Renal cortical epithelial cell (primary cell): ENCODE results near the gene SDK1. TPM values are rescaled to one million over a fixed set of nuclear protein-coding genes. Genes with fewer than 3 reads are reported as not detected.
"Not testable (repeated sequence)": the region's sequence is repeated elsewhere in the genome, so short reads cannot be mapped to it uniquely, and the experiment has no call there.

Experiments
- DNase-seq: peaks from one replicate; pipeline ENCODE4 v3.0.0-alpha.2; 2011; ENCODE audit warnings: low read depth
- total RNA-seq: library from RNA; depleted of rRNA; stranded (reverse); fragments of >200 nt; gene quantifications from 2 replicates; pipeline ENCODE4 v1.2.3, GENCODE V29; 2014

SDK1 gene
- total RNA-seq, 1 donor from 2014 or later, result 30.9 TPM

GRCh38 chr7:3655635-3656034 is 354.6 kb downstream of the SDK1 start:
- DNase-seq, result no peak

GRCh38 chr7:3657206-3657605 is 356.2 kb downstream of the SDK1 start:
- no peak for DNase-seq

- no peak for DNase-seq
These were observed 367.7 kb downstream of the SDK1 start for GRCh38 chr7:3668743-3669142.

- DNase-seq, result no peak
These were observed 369.8 kb downstream of the SDK1 start for GRCh38 chr7:3670898-3671297.

GRCh38 chr7:3673524-3673923 is 372.5 kb downstream of the SDK1 start:
- DNase-seq, result no peak

- DNase-seq, result no peak
These were observed 377.3 kb downstream of the SDK1 start for GRCh38 chr7:3678314-3678810.

- DNase-seq, result no peak
These were observed 381.1 kb downstream of the SDK1 start for GRCh38 chr7:3682028-3682710.

GRCh38 chr7:3683546-3684539 is 382.8 kb downstream of the SDK1 start:
- DNase-seq, result no peak

- peak; percentile 51 for DNase-seq
These were observed 387.0 kb downstream of the SDK1 start for GRCh38 chr7:3688071-3688470.

- DNase-seq, result no peak
These were observed 387.8 kb downstream of the SDK1 start for GRCh38 chr7:3688842-3689241.

- no peak for DNase-seq
These were observed 390.6 kb downstream of the SDK1 start for GRCh38 chr7:3691478-3692158.

GRCh38 chr7:3695602-3696001 is 394.6 kb downstream of the SDK1 start:
- no peak for DNase-seq

- DNase-seq, result no peak
These were observed 395.1 kb downstream of the SDK1 start for GRCh38 chr7:3696113-3696512.

- no peak for DNase-seq
These were observed 396.4 kb downstream of the SDK1 start for GRCh38 chr7:3697472-3697871.

GRCh38 chr7:3705258-3705657 is 404.2 kb downstream of the SDK1 start:
- DNase-seq, result no peak

- not testable (repeated sequence) for DNase-seq
These were observed 405.0 kb downstream of the SDK1 start for GRCh38 chr7:3706091-3706490.

GRCh38 chr7:3710122-3710521 is 409.1 kb downstream of the SDK1 start:
- no peak for DNase-seq

GRCh38 chr7:3710531-3710930 is 409.5 kb downstream of the SDK1 start:
- no peak for DNase-seq

GRCh38 chr7:3712841-3713240 is 411.8 kb downstream of the SDK1 start:
- no peak for DNase-seq

GRCh38 chr7:3721422-3721821 is 420.4 kb downstream of the SDK1 start:
- no peak for DNase-seq

GRCh38 chr7:3722396-3722922 is 421.4 kb downstream of the SDK1 start:
- peak; percentile 8 for DNase-seq
